Thoracic aorta (tissue), 2 donors: ENCODE measurements around the gene SLC22A23. TPM values are rescaled to one million over a fixed set of nuclear protein-coding genes. Genes with fewer than 3 reads are reported as not detected.

Experiments used
- ATAC-seq: fragments of 150-250 bp; one replicate; pipeline ENCODE4 v1.8.0; 2017; ENCODE audit warnings: low read depth; ENCODE audit not compliant: insufficient number of reproducible peaks, low FRiP score
- DNase-seq: peaks from one replicate; pipeline ENCODE4 v3.0.0-alpha.2; 2020; ENCODE audit warnings: low spot score
- H3K27ac ChIP-seq, 2 donors: fragments of 200-600 bp; sonication (generic); 1 replicate in 1 of 2; 2 replicates in 1 of 2; pipeline ENCODE4 v1.5.1; 2016; ENCODE audit warnings: mild to moderate bottlenecking in 2 of 2, moderate library complexity in 2 of 2
- H3K27me3 ChIP-seq: fragments of 200-600 bp; sonication (generic); replicated peaks from 2 replicates; pipeline ENCODE4 v1.6.0; 2016; ENCODE audit warnings: mild to moderate bottlenecking; ENCODE audit not compliant: insufficient read depth
- H3K36me3 ChIP-seq: fragments of 200-600 bp; sonication (generic); one replicate; pipeline ENCODE4 v1.5.1; 2016
- H3K4me1 ChIP-seq, 2 donors: fragments of 200-600 bp; sonication (generic); 1 replicate in 1 of 2; 2 replicates in 1 of 2; pipeline versions ENCODE4 v1.5.1 to v1.6.0; 2016; ENCODE audit warnings: low read depth in 2 of 2, mild to moderate bottlenecking in 1 of 2; ENCODE audit not compliant: control insufficient read depth in 1 of 2
- H3K4me3 ChIP-seq: fragments of 200-600 bp; sonication (generic); 2 replicates; pipeline ENCODE4 v1.5.1; 2016; ENCODE audit warnings: mild to moderate bottlenecking
- H3K9me3 ChIP-seq: fragments of 200-600 bp; sonication (generic); 2 replicates; pipeline ENCODE4 v1.5.1; 2016
- CTCF ChIP-seq: fragments of 200-600 bp; sonication (generic); IDR thresholded peaks from one replicate; pipeline ENCODE4 v1.5.1; 2019; ENCODE audit warnings: antibody characterized with exemption
- total RNA-seq, 2 donors: library from RNA; depleted of rRNA; stranded (reverse); fragments of >200 nt; gene quantifications; one replicate each; pipeline versions ENCODE4 v1.1.0 to v1.2.3, GENCODE V29; 2016

SLC22A23 gene
- total RNA-seq, 2 donors from 2014 or later: 5.1 to 9.7 TPM

GRCh38 chr6:3446184-3446583 is 10.7 kb downstream of the SLC22A23 start:
- Histone ChIP-seq H3K27ac (no peak overlapping the region), H3K36me3 (no peaks in the 10 kb centered on the region), H3K4me1 (no peaks in the 10 kb centered on the region), H3K4me3 (no peak overlapping the region), H3K9me3 (no peaks in the 10 kb centered on the region), H3K27me3 (no peaks in the 10 kb centered on the region)
- no peak for DNase-seq
- ATAC-seq: no peak
- no peak for TF ChIP-seq CTCF

GRCh38 chr6:3444276-3445088 is 12.4 kb downstream of the SLC22A23 start:
- Histone ChIP-seq H3K27me3 (no peaks in the 10 kb centered on the region), H3K4me1 (no peaks in the 10 kb centered on the region), H3K9me3 (no peaks in the 10 kb centered on the region), H3K36me3 (no peaks in the 10 kb centered on the region), H3K27ac (no peak overlapping the region), H3K4me3 (no peak overlapping the region)
- no peak for TF ChIP-seq CTCF
- DNase-seq (no peak), ATAC-seq (no peak)

GRCh38 chr6:3443221-3443515 is 13.7 kb downstream of the SLC22A23 start:
- Histone ChIP-seq H3K36me3 (no peaks in the 10 kb centered on the region), H3K27me3 (no peaks in the 10 kb centered on the region), H3K4me3 (no peak overlapping the region), H3K9me3 (no peaks in the 10 kb centered on the region), H3K27ac (no peak overlapping the region), H3K4me1 (no peaks in the 10 kb centered on the region)
- TF ChIP-seq CTCF: no peak
- DNase-seq (no peak), ATAC-seq (no peak)

- TF ChIP-seq CTCF: no peak
- ATAC-seq (no peak), DNase-seq (no peak)
- Histone ChIP-seq H3K36me3 (no peaks in the 10 kb centered on the region), H3K4me3 (no peak overlapping the region), H3K9me3 (no peaks in the 10 kb centered on the region), H3K27ac (no peak overlapping the region), H3K4me1 (no peaks in the 10 kb centered on the region), H3K27me3 (no peaks in the 10 kb centered on the region)
These were observed 14.2 kb downstream of the SLC22A23 start for GRCh38 chr6:3442431-3443220.

GRCh38 chr6:3440911-3441310 is 15.9 kb downstream of the SLC22A23 start:
- Histone ChIP-seq H3K36me3 (no peaks in the 10 kb centered on the region), H3K9me3 (no peaks in the 10 kb centered on the region), H3K27me3 (no peaks in the 10 kb centered on the region), H3K4me3 (no peak overlapping the region), H3K27ac (no peak overlapping the region), H3K4me1 (no peaks in the 10 kb centered on the region)
- no peak for DNase-seq
- ATAC-seq: no peak
- TF ChIP-seq CTCF: no peak
